Jurkat, Clone E6-1 (cell line): Measurements from ENCODE around the gene LRGUK. TPM values are rescaled to one million over a fixed set of nuclear protein-coding genes. Genes with fewer than 3 reads are reported as not detected.
"Not testable (repeated sequence)": the region's sequence is repeated elsewhere in the genome, so short reads cannot be mapped to it uniquely, and the experiment has no call there.

Experiments used
- DNase-seq: peaks from one replicate; pipeline ENCODE4 v3.0.0-alpha.2; 2011; ENCODE audit warnings: low read depth, low spot score
- H3K4me3 ChIP-seq: 2 replicates; pipeline ENCODE4 v1.5.1; 2011; ENCODE audit warnings: mild to moderate bottlenecking, low read length, control low read depth, moderate library complexity
- polyA plus RNA-seq: library from polyadenylated mRNA; unstranded; fragments of >200 nt; gene quantifications from one replicate; pipeline ENCODE4 v1.2.1, GENCODE V29; 2012; ENCODE audit warnings: missing spikeins; ENCODE audit not compliant: insufficient read length, insufficient read depth

Gene LRGUK
- not detected for polyA plus RNA-seq

GRCh38 chr7:134126966-134127848 lies at the start of gene LRGUK:
Gene LRGUK (plus strand): TSS chr7:134127340. CDS start chr7:134127368, 28 bp downstream.
- DNase-seq, result peak; percentile 76
- peak within 1 kb of the TSS; percentile 92 for H3K4me3 ChIP-seq

- not testable (repeated sequence) for H3K4me3 ChIP-seq, DNase-seq
Observed at GRCh38 chr7:134077560-134077959, 49.6 kb upstream of the LRGUK start.

GRCh38 chr7:134078991-134079390 lies 48.1 kb upstream of the LRGUK start:
- no peak overlapping the region for H3K4me3 ChIP-seq
- no peak for DNase-seq

GRCh38 chr7:134081695-134082094 lies 45.4 kb upstream of the LRGUK start:
- H3K4me3 ChIP-seq, result no peak overlapping the region
- DNase-seq, result no peak

- H3K4me3 ChIP-seq, result no peak overlapping the region
- DNase-seq, result no peak
Observed at GRCh38 chr7:134083766-134084487, 43.2 kb upstream of the LRGUK start.

- DNase-seq, result no peak
- H3K4me3 ChIP-seq, result no peak overlapping the region
Observed at GRCh38 chr7:134084488-134085144, 42.5 kb upstream of the LRGUK start.

GRCh38 chr7:134085311-134085710 lies 41.8 kb upstream of the LRGUK start:
- no peak for DNase-seq
- H3K4me3 ChIP-seq, result no peak overlapping the region

GRCh38 chr7:134086998-134087735 lies 40.0 kb upstream of the LRGUK start:
- no peak for DNase-seq

GRCh38 chr7:134088199-134088598 lies 38.9 kb upstream of the LRGUK start:
- no peak for DNase-seq
- no peak overlapping the region for H3K4me3 ChIP-seq

More at GRCh38 chr7:134086998-134087735, 40.0 kb upstream of the LRGUK start:
- H3K4me3 ChIP-seq, result no peak overlapping the region

- peak; percentile 17 for DNase-seq
- no peak overlapping the region for H3K4me3 ChIP-seq
Observed at GRCh38 chr7:134089446-134089845, 37.7 kb upstream of the LRGUK start.

GRCh38 chr7:134098072-134098471 lies 29.1 kb upstream of the LRGUK start:
- H3K4me3 ChIP-seq, result no peak overlapping the region
- DNase-seq, result no peak

- no peak for DNase-seq
- no peak overlapping the region for H3K4me3 ChIP-seq
Observed at GRCh38 chr7:134101716-134102115, 25.4 kb upstream of the LRGUK start.

- no peak overlapping the region for H3K4me3 ChIP-seq
- DNase-seq, result no peak
Observed at GRCh38 chr7:134104166-134104565, 23.0 kb upstream of the LRGUK start.

GRCh38 chr7:134105841-134106240 lies 21.3 kb upstream of the LRGUK start:
- no peak for DNase-seq
- H3K4me3 ChIP-seq, result no peak overlapping the region

- DNase-seq, result no peak
- no peak overlapping the region for H3K4me3 ChIP-seq
Observed at GRCh38 chr7:134108802-134109201, 18.3 kb upstream of the LRGUK start.

- no peak overlapping the region for H3K4me3 ChIP-seq
- no peak for DNase-seq
Observed at GRCh38 chr7:134113655-134114054, 13.5 kb upstream of the LRGUK start.

GRCh38 chr7:134114992-134115391 lies 12.1 kb upstream of the LRGUK start:
- no peak overlapping the region for H3K4me3 ChIP-seq
- no peak for DNase-seq

- DNase-seq, result no peak
- no peak overlapping the region for H3K4me3 ChIP-seq
Observed at GRCh38 chr7:134120405-134120804, 6.7 kb upstream of the LRGUK start.

- no peak overlapping the region for H3K4me3 ChIP-seq
- no peak for DNase-seq
Observed at GRCh38 chr7:134121632-134122139, 5.5 kb upstream of the LRGUK start.
